ENCODE data around the gene MUC15.

- TF ChIP-seq CTCF (conservative IDR thresholded peaks at IDR 0.05; ENCODE audit: low read depth, low read length) (no peak), EZH2 (IDR thresholded peaks at IDR 0.05; ENCODE audit: low read length, unreplicated experiment) (no peak)
Measured at GRCh38 chr11:26613759-26614158, 41.7 kb upstream of the MUC15 start.

Data from PC-3 (cell line).